ENCODE results near the gene FDX2. TPM values are rescaled to one million over a fixed set of nuclear protein-coding genes. Genes with fewer than 3 reads are reported as not detected.
A peak's percentile ranks its signal among the peaks of the same experiment; 100 is the strongest.

The FDX2 gene
- total and polyA plus RNA-seq, 2 of the 13 experiments (the other 11 are each of a cell fraction or from before 2014, with no cell fraction given) = 21.0 to 24.7 TPM

GRCh38 chr19:10364644-10365043 lies 48.8 kb upstream of the FDX2 start:
- TF ChIP-seq ZNF292 (CRISPR knock-in tag; IDR thresholded peaks at IDR 0.05; ENCODE audit: borderline replicate concordance, low read depth) (no peak), ZNF484 (CRISPR knock-in tag; IDR thresholded peaks at IDR 0.05; ENCODE audit: borderline replicate concordance, low read depth) (no peak)
- no peaks in the 10 kb centered on the region for H4K20me1 ChIP-seq (ENCODE audit: insufficient read depth, low read length)
- intact Hi-C loops (cut with micrococcal nuclease; ENCODE audit: unreplicated experiment) = no loop called here
- no peak overlapping the region for H3K4me2 ChIP-seq (ENCODE audit: low read depth, low read length)
- H3K79me2 ChIP-seq (ENCODE audit: insufficient read depth, low read length) = no peaks in the 10 kb centered on the region
- no CpG with 5 or more reads among the region's 19 CpGs for WGBS (ENCODE audit: low lambda C conversion rate)
- H3K9ac ChIP-seq (ENCODE audit: insufficient read depth, low read depth, low read length) = no peak overlapping the region
- DNase-seq (ENCODE audit: low spot score) = no peak
- FAIRE-seq = no peak
- H3K36me3 ChIP-seq (replicated peaks in 1 of 2; ENCODE audit: control insufficient read depth in 1 of 2, insufficient read depth in 2 of 2, low read length in 2 of 2) = peaks cover 26 to 39% of the 10 kb centered on the region in 2 experiments
- no peak overlapping the region for H3K4me3 ChIP-seq (replicated peaks in 1 of 3; ENCODE audit: insufficient read depth in 1 of 3, low read depth in 2 of 3, low read length in 3 of 3)
- H3K27ac ChIP-seq (ENCODE audit: extremely low read length, insufficient read depth, low read length) = no peak overlapping the region
- BruUV-seq (replicated peaks) = no TSS peak
- ChIA-PET CTCF (ENCODE audit: low intra/inter-chr PET ratio, low total read pairs) (no interaction called here), POLR2A (no interaction called here)
- no peak for ATAC-seq
- no peaks in the 10 kb centered on the region for H3K9me3 ChIP-seq (ENCODE audit: low read length)
- no peaks in the 10 kb centered on the region for H3K4me1 ChIP-seq (ENCODE audit: insufficient read depth, low read length)
- in situ Hi-C loops (cut with HindIII; ENCODE audit: extremely low pct_ligation_motif_present, low pct_unique_long_range_greater_than_20kb) = no loop called here
- no peak overlapping the region for H2AFZ ChIP-seq (ENCODE audit: low read length)
- no peaks in the 10 kb centered on the region for H3K27me3 ChIP-seq (ENCODE audit: control insufficient read depth in 1 of 2, insufficient read depth in 2 of 2, low read length in 2 of 2)

GRCh38 chr19:10363789-10364281 lies 48.0 kb upstream of the FDX2 start:
- H3K27me3 ChIP-seq (ENCODE audit: control insufficient read depth in 1 of 2, insufficient read depth in 2 of 2, low read length in 2 of 2) = no peaks in the 10 kb centered on the region
- DNase-seq (ENCODE audit: low spot score) (no peak), ATAC-seq (no peak), FAIRE-seq (no peak)
- TF ChIP-seq CERS6 (CRISPR knock-in tag; IDR thresholded peaks at IDR 0.05) (no peak), CREB1 (IDR thresholded peaks at IDR 0.05) (0 out of 2 replicates have a peak, but pooled peaks have one; percentile 9), CREB1 (CRISPR knock-in tag; IDR thresholded peaks at IDR 0.05) (no peak)
- no peaks in the 10 kb centered on the region for H3K79me2 ChIP-seq (ENCODE audit: insufficient read depth, low read length)
- no peak overlapping the region for H2AFZ ChIP-seq (ENCODE audit: low read length)
- H3K9me3 ChIP-seq (ENCODE audit: low read length) = no peaks in the 10 kb centered on the region
- H3K36me3 ChIP-seq (replicated peaks in 1 of 2; ENCODE audit: control insufficient read depth in 1 of 2, insufficient read depth in 2 of 2, low read length in 2 of 2) = peaks cover 26 to 33% of the 10 kb centered on the region in 2 experiments
- POLR2A ChIA-PET = no interaction called here
- no peak overlapping the region for H3K4me2 ChIP-seq (ENCODE audit: low read depth, low read length)
- H3K27ac ChIP-seq (ENCODE audit: extremely low read length, insufficient read depth, low read length) = no peak overlapping the region
- no TSS peak for BruUV-seq (replicated peaks)
- WGBS (ENCODE audit: low lambda C conversion rate) = 97% methylated on average over 10 of the region's 12 CpGs
- CTCF ChIA-PET (ENCODE audit: low intra/inter-chr PET ratio, low total read pairs) = no interaction called here
- H3K4me1 ChIP-seq (ENCODE audit: insufficient read depth, low read length) = no peaks in the 10 kb centered on the region
- in situ Hi-C loops (cut with HindIII; ENCODE audit: extremely low pct_ligation_motif_present, low pct_unique_long_range_greater_than_20kb) = no loop called here
- no peak overlapping the region for H3K9ac ChIP-seq (ENCODE audit: insufficient read depth, low read depth, low read length)
- H4K20me1 ChIP-seq (ENCODE audit: insufficient read depth, low read length) = no peaks in the 10 kb centered on the region
- intact Hi-C loops (cut with micrococcal nuclease; ENCODE audit: unreplicated experiment) = no loop called here
- H3K4me3 ChIP-seq (replicated peaks in 1 of 3; ENCODE audit: insufficient read depth in 1 of 3, low read depth in 2 of 3, low read length in 3 of 3) = no peak overlapping the region
